NCI-H82 (cell line): Measurements from ENCODE around the gene CREB3L4.

Source experiments
- DNase-seq: peaks from one replicate; lab custom pipeline; 2025; lab: John Stamatoyannopoulos, UW

The CREB3L4 gene

DNA sequence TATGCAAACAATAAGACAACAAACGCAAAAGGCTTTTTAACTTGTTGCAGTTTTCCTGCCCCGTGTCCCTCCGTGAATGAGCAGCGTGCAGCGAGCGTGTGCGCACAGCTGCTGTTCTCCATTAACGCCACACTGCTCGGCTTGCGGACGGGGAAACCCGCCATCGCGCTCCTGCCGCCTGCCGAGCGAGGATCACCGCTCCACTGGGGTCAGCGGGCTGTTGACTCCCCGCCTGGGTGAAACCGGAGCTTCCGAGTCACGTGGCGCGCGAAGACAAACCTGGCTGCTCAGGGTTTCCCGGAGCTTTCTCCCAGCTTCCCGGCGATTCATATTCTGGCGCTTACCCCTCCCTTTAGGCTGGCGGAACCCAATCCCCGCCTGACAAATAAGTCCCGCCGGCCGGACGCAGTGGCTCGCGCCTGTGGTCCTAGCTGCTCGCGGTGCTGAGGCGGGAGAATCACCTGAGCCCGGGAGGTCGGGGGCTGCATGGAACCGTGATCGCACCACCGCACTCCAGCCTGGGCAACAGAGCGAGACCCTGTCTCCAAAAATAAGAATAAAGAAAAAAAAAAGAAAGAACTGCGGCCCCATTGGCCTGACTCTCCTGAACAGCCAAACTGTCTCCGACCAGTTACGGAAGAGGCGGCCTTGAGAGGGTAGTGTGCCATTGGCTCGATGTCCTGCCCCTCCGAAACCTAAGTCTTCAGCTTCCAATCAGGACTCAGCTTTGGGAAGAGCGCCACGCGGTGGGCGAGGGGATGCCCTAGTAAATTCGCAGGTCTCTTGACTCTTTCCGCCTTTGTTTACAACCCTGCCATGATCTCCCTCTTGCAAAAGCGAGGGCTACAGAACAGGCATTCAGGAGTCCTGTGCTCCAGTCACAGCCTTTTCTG is at the start of gene CREB3L4:
CREB3L4 (plus strand) TSS at position 796 of the 893 bp plus-strand sequence. CDS start 624 bp downstream, outside the sequence.
- DNase-seq: peak; percentile 100

DNA sequence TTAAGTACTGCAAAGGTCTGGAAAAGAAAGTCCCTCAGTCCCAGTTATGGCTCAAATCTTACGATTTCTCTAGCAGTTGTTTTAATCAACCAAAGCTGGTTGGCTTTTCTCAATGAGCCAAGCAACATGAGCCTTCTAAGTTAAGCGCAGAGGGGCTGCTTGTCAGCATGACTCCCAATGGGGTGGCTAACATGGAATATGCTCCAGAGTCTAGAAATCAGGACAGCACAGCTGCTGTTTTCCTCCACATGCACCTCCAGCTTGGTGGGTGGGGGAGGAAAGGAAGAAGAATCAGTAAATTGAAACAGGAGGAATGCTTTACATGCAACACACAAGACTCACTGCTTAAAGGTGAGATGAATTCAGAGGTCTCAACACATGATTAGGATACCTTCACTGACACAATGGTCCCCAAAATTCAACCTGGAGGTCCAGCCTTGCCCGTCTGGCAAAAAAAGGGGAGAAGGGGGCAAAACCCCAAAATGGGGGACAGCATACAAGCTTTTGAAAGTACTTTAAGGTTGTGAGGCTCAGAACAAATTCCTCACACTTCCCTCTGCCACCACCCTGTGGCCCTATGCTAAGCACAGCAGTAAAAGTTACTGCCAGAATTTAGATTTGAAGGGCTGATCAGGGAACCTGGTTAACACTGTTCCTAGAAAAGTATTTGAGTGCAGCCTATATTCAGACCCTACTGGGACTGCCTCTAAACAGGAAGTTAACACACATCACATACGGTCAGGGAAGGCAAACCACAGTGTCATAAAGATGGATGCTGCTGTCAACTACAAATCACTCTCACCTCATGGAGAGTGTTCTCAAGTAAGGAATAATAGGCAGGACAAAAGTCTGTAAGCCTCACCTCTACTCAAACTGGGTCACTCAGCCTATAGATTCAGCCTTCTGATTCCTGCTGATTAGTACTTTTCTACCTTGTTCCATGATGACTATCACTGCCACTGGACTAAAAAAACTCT is 47.5 kb upstream of the CREB3L4 start:
- peak; percentile 29 for DNase-seq

- DNase-seq: no peak
These were observed 46.5 kb upstream of the CREB3L4 start for GRCh38 chr1:153921080-153921802.

- DNase-seq: peak; percentile 74
These were observed 46.0 kb upstream of the CREB3L4 start for GRCh38 chr1:153921803-153922075.

DNA sequence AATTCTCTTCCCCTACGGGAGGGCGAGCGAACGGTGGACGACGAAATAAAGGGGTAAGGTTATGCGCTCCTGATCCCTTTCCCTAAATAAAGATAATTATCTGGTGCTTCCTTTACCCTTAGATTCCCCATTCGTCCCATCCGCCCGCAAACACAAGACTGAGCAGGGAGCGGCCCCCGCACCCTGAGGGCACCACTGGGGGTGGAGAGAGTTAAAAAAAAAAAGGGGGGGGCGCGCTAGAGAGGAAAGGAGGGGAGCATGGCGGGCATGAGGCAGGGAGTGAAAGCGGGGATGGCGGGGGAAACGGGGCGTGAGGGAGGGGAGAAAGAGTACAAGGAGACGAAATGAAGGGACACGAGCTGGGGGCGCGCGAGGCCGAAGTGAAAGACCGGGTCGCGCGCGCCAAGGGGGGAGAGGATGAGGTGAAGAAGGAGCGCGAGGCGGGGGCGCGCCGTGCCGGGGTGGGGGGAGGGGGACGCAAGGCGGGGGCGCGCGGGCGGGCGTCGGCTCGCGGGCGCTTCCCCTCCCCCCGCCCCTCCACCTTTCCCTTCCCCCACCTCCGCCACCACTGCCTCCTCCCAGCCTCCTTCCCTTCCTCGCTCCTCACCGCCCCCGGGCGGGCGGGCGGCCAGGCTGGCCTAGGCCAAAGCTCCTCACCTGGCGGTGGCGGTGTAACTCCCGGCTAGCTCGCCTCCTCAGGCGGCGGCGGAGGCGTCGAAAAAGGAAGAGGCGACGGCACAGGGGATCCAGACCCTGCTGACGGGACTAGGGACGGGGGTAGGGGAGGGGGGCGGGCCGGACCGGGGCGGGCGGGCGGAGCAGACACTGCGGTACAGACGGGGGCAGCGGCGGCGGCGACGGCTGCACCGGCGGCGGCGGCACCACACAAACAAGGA is 45.4 kb upstream of the CREB3L4 start:
- peak; percentile 93 for DNase-seq

DNA sequence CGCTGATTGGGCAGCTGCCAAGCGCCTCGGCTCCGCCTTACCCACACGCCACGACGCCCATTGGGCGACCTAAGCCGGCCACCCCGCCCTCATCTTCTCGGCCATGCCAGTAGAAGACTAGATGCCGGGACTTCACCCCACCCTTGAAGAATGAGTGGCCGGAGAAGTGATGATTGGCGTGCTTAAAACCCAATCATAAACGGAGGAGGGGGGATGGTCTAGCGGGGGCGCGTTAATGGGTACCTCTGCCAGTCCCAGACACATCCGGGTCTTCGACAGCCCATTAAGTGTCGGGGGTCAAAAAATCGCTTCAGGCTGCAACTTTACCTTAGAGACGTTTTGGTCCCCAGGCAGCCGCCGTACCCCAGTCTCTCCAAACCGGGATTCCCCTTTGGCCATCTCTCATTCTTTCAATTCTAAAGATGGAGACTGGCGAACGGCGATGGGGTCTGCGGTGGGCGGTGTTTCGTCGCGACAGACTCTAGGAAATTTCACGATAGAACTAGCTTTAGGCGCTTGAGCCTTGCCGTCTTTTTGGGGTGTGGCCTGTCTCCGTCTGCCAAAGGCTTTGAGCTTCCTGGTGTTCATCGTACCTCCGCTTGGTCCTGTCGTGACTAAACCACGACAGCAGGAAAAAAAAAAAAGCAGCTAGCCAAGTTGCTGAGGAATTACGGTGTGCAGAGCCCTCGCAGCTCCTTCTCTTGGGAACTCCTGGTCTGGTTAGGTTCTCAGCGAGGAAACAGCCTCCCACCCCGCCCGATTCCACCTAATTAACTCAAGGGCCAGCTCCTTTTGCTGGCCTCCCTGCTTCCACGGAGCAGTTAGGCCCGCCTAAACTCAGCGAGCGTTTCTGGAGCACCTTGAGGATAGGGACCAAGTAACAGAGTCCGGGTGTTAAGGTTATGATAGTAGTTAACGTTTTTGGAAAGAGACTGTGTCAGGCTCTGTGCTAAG is 44.5 kb upstream of the CREB3L4 start, which contains the start of gene GATAD2B:
GATAD2B (minus strand) TSS at position 1 of the 954 bp plus-strand sequence. CDS start 94,625 bp downstream, outside the sequence.
- peak; percentile 100 for DNase-seq

DNA sequence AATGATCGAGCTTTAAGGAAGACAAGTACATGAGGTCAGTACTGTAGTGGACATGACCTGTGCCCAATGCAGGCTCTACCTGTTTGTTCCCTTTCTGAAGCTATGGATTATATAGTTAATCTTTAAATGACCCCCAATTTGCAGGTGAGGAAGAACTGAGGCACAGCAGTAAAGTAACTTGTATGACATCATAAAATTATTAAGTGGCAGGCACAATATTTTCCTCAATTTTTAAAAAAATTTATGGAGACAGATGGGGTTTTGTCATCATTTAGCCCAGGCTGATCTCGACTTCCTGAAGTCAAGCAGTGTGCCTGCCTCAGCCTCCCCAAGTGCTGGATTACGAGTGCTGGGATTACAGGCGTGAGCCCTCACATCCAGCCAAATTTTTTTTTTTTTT is 41.3 kb upstream of the CREB3L4 start:
- no peak for DNase-seq

GRCh38 chr1:153928245-153928644 is 39.5 kb upstream of the CREB3L4 start:
- no peak for DNase-seq

- no peak for DNase-seq
These were observed 38.8 kb upstream of the CREB3L4 start for GRCh38 chr1:153928791-153929341.

GRCh38 chr1:153929426-153929825 is 38.3 kb upstream of the CREB3L4 start:
- DNase-seq: no peak

DNA sequence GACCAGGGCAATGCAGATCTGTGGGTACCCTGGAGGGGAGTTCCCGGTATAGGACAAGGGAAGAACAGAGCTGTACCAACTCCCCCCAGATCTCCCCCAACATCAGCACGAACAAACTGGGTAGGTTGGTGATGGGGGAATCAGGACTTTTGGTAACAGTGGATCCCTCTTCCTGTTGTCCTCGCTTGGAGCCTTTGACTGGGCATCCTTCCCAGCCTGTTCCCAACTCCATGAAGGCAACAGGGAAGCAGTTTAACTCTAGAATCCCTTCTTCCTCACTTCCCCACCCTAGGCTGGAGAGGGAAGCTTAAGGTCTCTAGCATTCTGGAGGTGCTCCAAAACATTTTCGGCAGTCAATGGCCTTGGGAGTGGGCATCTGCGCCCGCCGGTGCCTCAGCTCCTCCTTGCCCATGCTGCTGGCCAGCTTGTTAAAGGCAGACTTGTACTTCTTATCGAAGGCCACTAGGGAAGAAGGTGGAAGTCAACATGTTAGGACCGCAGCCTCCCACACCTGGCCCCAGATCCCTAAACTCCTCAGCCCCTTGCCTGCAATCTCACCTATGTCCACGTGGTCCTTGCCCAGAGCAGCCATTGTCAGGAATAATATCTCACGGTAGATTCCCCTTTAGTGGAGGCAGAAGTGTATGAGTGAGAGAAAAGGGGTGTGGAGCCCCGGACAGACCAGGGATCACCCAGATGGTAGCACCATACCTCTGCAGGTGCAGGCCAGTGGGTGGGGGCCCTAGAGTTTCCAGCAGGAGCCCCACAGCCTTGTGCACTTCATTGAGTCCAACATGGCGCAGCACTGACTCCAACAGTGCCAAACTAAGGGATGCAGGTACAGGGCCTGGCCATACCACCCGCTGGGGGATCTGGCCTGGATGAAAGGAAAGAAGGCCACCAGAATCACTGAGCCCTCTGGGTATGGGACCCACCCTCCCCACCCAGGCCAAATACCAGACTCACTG is 37.4 kb upstream of the CREB3L4 start:
- DNase-seq: no peak

- DNase-seq: no peak
These were observed 35.3 kb upstream of the CREB3L4 start for GRCh38 chr1:153932156-153933131.

GRCh38 chr1:153933430-153933829 is 34.3 kb upstream of the CREB3L4 start:
- DNase-seq: no peak

- DNase-seq: no peak
These were observed 33.7 kb upstream of the CREB3L4 start for GRCh38 chr1:153933955-153934354.

- DNase-seq: no peak
These were observed 33.0 kb upstream of the CREB3L4 start for GRCh38 chr1:153934746-153935145.

GRCh38 chr1:153936011-153936802 is 31.5 kb upstream of the CREB3L4 start:
- DNase-seq: no peak
